GM12801 (cell line): ENCODE measurements around the gene TMEM141.

Experiments used
- CTCF ChIP-seq: IDR thresholded peaks from one replicate; pipeline ENCODE4 v1.5.1; 2011; ENCODE audit warnings: control low read depth; ENCODE audit not compliant: insufficient read length; ENCODE audit errors: extremely low read depth

TMEM141 gene

GRCh38 chr9:136835162-136835931 is 44.2 kb downstream of the TMEM141 start:
- TF ChIP-seq CTCF = no peak

GRCh38 chr9:136835932-136836904 is 45.1 kb downstream of the TMEM141 start:
- no peak for TF ChIP-seq CTCF

- TF ChIP-seq CTCF = no peak
Measured at GRCh38 chr9:136837146-136837855, 46.2 kb downstream of the TMEM141 start.

DNA sequence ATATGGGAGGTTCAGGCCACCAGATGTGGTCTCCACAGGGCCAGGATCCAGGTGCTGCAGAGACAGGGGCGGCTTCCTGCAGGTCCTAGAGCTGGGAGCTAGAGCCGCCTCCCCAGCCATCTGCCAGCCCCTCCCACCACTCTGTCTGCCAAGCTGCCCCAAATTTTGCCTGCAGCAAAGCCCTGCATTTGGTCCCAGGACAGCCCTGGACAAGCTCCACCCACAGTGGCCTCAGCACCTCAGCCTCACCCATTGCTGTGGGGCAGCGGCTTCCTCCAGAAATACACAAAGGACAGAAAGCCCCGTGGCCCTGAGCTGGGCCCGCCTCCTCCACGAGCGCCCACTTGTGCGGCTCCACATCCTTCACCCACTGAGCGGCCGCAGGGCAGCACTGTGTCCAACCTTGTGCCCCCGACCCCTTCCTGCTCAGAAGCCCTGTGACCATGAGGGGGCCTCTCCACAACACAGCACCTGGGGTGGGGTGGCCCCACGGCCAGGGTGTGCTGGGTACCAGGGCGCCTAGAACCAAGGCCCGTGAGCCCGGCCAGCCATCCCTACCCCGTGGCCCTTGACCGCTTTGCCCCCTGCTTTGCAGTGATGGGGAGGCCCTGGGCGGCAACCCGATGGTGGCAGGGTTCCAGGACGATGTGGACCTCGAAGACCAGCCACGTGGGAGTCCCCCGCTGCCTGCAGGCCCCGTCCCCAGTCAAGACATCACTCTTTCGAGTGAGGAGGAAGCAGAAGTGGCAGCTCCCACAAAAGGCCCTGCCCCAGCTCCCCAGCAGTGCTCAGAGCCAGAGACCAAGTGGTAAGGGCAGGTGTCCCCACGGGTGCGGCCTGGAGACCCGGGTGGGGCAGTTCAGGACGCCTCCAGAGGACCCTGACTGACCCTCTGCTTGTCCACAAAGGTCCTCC is 47.4 kb downstream of the TMEM141 start:
- no peak for TF ChIP-seq CTCF

DNA sequence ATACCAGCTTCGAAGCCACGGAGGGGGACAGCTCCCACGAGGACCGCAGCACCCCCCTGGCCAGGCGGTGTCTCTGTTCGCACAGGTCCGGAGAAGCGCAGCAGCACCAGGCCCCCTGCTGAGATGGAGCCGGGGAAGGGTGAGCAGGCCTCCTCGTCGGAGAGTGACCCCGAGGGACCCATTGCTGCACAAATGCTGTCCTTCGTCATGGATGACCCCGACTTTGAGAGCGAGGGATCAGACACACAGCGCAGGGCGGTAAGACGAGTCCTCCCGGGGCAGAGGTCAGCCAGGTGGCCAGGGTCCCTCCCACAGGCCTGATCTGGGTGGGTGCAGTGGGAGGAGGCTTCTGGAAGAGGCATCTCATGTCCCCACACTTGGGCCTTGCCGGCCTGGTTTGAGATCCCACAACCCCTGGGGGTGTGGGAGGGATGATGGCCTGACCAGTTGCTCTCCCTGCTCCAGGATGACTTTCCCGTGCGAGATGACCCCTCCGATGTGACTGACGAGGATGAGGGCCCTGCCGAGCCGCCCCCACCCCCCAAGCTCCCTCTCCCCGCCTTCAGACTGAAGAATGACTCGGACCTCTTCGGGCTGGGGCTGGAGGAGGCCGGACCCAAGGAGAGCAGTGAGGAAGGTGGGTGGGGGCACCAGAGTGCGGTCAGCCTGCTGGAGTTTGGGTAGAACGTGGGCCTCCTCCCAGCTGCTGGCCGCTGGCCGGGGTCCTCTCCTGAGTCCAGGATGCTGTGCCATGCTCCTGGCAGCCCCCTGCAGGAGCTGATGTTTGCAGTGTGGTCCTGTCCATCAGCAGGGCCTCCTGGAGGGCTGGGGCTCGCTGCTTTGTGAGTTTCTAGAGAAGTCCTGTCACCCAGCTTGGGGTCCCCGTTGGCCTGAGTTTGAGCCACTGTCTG is 48.3 kb downstream of the TMEM141 start:
- TF ChIP-seq CTCF = no peak
